Colon (tissue), 2 donors: ENCODE data around the gene ARL8A.
"Not testable (repeated sequence)": the region's sequence is repeated elsewhere in the genome, so short reads cannot be mapped to it uniquely, and the experiment has no call there.

Experiments
- FAIRE-seq: peaks from 2 replicates; lab custom pipeline; 2012; peaks lifted over from hg19 to GRCh38; lab: Jason Lieb, UNC
- donor health status: control.
- donor health status: control.

ARL8A gene

GRCh38 chr1:202158810-202159533 lies 14.4 kb upstream of the ARL8A start:
- FAIRE-seq, result no peak

- FAIRE-seq, result no peak
These were observed 13.4 kb upstream of the ARL8A start for GRCh38 chr1:202157945-202158344.

- no peak for FAIRE-seq
These were observed 12.1 kb upstream of the ARL8A start for GRCh38 chr1:202156590-202156989.

- FAIRE-seq, result no peak
These were observed 11.0 kb upstream of the ARL8A start for GRCh38 chr1:202155478-202156021.

GRCh38 chr1:202154766-202155477 lies 10.4 kb upstream of the ARL8A start:
- FAIRE-seq, result no peak

- FAIRE-seq, result no peak
These were observed 9.7 kb upstream of the ARL8A start for GRCh38 chr1:202154148-202154765.

- no peak for FAIRE-seq
These were observed 8.7 kb upstream of the ARL8A start for GRCh38 chr1:202153284-202153683.

GRCh38 chr1:202152399-202152798 lies 7.9 kb upstream of the ARL8A start:
- no peak for FAIRE-seq

- FAIRE-seq, result no peak
These were observed 6.5 kb upstream of the ARL8A start for GRCh38 chr1:202151045-202151444.

- FAIRE-seq, result no peak
These were observed 6.1 kb upstream of the ARL8A start for GRCh38 chr1:202150602-202151001.

- no peak for FAIRE-seq
These were observed 5.7 kb upstream of the ARL8A start for GRCh38 chr1:202150187-202150586.

GRCh38 chr1:202149566-202149965 lies 5.0 kb upstream of the ARL8A start:
- FAIRE-seq, result no peak

GRCh38 chr1:202148391-202148790 lies 3.9 kb upstream of the ARL8A start:
- no peak for FAIRE-seq

- no peak for FAIRE-seq
These were observed 2.5 kb upstream of the ARL8A start for GRCh38 chr1:202146993-202147392.

- no peak for FAIRE-seq
These were observed 1.7 kb upstream of the ARL8A start for GRCh38 chr1:202146279-202146678.

GRCh38 chr1:202145744-202146140 lies 1.2 kb upstream of the ARL8A start:
- not testable (repeated sequence) for FAIRE-seq

- FAIRE-seq, result no peak
These were observed 669 bp upstream of the ARL8A start for GRCh38 chr1:202145068-202145743.

- FAIRE-seq, result no peak
These were observed 652 bp downstream of the ARL8A start for GRCh38 chr1:202143768-202144401.

- FAIRE-seq, result no peak
These were observed 1.3 kb downstream of the ARL8A start for GRCh38 chr1:202143011-202143767.

GRCh38 chr1:202141468-202141867 lies 3.1 kb downstream of the ARL8A start:
- not testable (repeated sequence) for FAIRE-seq

- no peak for FAIRE-seq
These were observed 3.7 kb downstream of the ARL8A start for GRCh38 chr1:202140833-202141232.
